H1 (cell line): ENCODE data around the gene MT1X. TPM values are rescaled to one million over a fixed set of nuclear protein-coding genes. Genes with fewer than 3 reads are reported as not detected.

Experiments used
- CEBPB ChIP-seq: IDR thresholded peaks from 2 replicates; pipeline ENCODE4 v1.6.1; 2012; ENCODE audit warnings: low read depth, low read length
- CHD2 ChIP-seq: IDR thresholded peaks from 2 replicates; pipeline ENCODE4 v1.6.1; 2012; ENCODE audit warnings: low read length, improper control_type of control experiment
- CREB1 ChIP-seq: IDR thresholded peaks from 2 replicates; pipeline ENCODE4 v1.6.1; 2012; ENCODE audit warnings: inconsistent platforms
- CTBP2 ChIP-seq: IDR thresholded peaks from 2 replicates; pipeline ENCODE4 v1.7.0; 2011; ENCODE audit warnings: borderline replicate concordance, mild to moderate bottlenecking, moderate library complexity, mixed read lengths, low read length; ENCODE audit not compliant: insufficient read depth, insufficient read length
- EZH2 ChIP-seq: fragments of 200-600 bp; sonication (generic); IDR thresholded peaks from 2 replicates; pipeline ENCODE4 v1.7.1; 2012; ENCODE audit warnings: low read depth, mild to moderate bottlenecking, moderate library complexity, low read length, inconsistent platforms; ENCODE audit not compliant: severe bottlenecking
- POLR2A ChIP-seq, 2 experiments: IDR thresholded peaks; 1 replicate in 1 of 2; 2 replicates in 1 of 2; pipeline ENCODE4 v1.6.1; 2011; ENCODE audit warnings: low read depth in 2 of 2, low read length in 2 of 2, mild to moderate bottlenecking in 2 of 2; ENCODE audit errors: control extremely low read depth in 1 of 2
- RAD21 ChIP-seq, 2 experiments: IDR thresholded peaks in 1 of 2; conservative IDR thresholded peaks in 1 of 2; 2 replicates each; pipeline ENCODE4 v1.6.1; 2011; ENCODE audit warnings: low read depth in 2 of 2, low read length in 2 of 2, improper control_type of control experiment in 1 of 2, inconsistent platforms in 1 of 2, mild to moderate bottlenecking in 1 of 2, moderate library complexity in 1 of 2
- RBBP5 ChIP-seq: IDR thresholded peaks from 2 replicates; pipeline ENCODE4 v1.7.1; 2012; ENCODE audit warnings: low read depth, mild to moderate bottlenecking, inconsistent platforms, low read length, moderate library complexity, borderline replicate concordance
- polyA plus RNA-seq, 7 experiments: library from polyadenylated mRNA; depleted of rRNA in 3 of 7; stranded (reverse) in 5 of 7; unstranded in 2 of 7; fragments of >200 nt in 5 of 7; fragments of 200-250 nt in 2 of 7; gene quantifications; 1 replicate in 5 of 7; 2 replicates in 1 of 7; 4 replicates in 1 of 7; pipeline versions ENCODE4 v1.2.1 to v1.2.3, GENCODE V29; 2011 to 2013; ENCODE audit warnings: missing spikeins in 2 of 7, mixed read lengths in 2 of 7
- total RNA-seq: library from RNA; stranded (reverse); fragmentation: NEBNext Ultra II Directional; extraction: Animal tissue kit (Norgen Biotek cat#: 25700); gene quantifications from 2 replicates; pipeline ENCODE4 v1.2.1, GENCODE V29; 2021
- TF ChIP-seq, protein P1 (sequence below): fragments of 300-600 bp; sonication (generic); IDR thresholded peaks from 2 replicates; pipeline ENCODE4 v1.7.1; 2012; ENCODE audit warnings: low read length, moderate library complexity, mild to moderate bottlenecking, inconsistent platforms; ENCODE audit not compliant: insufficient replicate concordance

Gene MT1X
- total and polyA plus RNA-seq, 2 of the 8 experiments (the other 6 are each of a cell fraction or from before 2014, with no cell fraction given), result 52.4 to 1,060 TPM

DNA sequence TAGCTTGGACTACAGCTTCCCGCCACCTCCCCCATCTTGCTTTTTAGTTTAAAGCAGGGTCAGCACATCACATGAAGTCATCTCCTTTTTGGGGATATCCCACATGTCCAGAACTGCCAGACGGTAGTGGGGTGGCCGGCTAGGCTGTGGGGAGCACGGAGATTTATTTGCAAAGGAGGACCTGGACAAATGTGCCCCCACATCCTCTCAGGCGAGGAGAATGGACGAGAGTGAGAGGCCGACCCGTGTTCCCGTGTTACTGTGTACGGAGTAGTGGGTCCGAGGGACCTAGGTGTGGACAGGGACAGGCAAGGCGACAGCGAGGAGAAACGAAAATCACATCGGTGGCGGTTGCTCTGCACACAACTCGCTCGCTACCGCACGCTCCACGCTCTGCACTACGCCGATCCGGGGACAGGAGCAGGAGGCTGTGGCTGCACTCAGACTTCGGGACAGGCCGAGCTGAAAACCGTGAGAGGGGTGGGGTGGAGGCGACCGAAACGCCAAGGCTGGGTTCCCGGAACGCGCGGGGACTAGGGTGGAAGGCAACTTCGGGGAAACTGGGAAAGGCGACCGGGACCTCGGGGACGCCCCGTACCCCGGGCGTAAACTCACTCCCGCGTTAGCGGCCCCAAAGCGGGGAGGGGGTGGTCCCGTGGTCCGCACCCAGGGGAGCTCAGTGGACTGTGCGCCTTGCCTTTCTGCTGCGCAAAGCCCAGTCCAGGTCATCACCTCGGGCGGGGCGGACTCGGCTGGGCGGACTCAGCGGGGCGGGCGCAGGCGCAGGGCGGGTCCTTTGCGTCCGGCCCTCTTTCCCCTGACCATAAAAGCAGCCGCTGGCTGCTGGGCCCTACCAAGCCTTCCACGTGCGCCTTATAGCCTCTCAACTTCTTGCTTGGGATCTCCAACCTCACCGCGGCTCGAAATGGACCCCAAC is 44.2 kb upstream of the MT1X start, which contains the start of gene MT1A (continued):
- TF ChIP-seq, protein P1, sequence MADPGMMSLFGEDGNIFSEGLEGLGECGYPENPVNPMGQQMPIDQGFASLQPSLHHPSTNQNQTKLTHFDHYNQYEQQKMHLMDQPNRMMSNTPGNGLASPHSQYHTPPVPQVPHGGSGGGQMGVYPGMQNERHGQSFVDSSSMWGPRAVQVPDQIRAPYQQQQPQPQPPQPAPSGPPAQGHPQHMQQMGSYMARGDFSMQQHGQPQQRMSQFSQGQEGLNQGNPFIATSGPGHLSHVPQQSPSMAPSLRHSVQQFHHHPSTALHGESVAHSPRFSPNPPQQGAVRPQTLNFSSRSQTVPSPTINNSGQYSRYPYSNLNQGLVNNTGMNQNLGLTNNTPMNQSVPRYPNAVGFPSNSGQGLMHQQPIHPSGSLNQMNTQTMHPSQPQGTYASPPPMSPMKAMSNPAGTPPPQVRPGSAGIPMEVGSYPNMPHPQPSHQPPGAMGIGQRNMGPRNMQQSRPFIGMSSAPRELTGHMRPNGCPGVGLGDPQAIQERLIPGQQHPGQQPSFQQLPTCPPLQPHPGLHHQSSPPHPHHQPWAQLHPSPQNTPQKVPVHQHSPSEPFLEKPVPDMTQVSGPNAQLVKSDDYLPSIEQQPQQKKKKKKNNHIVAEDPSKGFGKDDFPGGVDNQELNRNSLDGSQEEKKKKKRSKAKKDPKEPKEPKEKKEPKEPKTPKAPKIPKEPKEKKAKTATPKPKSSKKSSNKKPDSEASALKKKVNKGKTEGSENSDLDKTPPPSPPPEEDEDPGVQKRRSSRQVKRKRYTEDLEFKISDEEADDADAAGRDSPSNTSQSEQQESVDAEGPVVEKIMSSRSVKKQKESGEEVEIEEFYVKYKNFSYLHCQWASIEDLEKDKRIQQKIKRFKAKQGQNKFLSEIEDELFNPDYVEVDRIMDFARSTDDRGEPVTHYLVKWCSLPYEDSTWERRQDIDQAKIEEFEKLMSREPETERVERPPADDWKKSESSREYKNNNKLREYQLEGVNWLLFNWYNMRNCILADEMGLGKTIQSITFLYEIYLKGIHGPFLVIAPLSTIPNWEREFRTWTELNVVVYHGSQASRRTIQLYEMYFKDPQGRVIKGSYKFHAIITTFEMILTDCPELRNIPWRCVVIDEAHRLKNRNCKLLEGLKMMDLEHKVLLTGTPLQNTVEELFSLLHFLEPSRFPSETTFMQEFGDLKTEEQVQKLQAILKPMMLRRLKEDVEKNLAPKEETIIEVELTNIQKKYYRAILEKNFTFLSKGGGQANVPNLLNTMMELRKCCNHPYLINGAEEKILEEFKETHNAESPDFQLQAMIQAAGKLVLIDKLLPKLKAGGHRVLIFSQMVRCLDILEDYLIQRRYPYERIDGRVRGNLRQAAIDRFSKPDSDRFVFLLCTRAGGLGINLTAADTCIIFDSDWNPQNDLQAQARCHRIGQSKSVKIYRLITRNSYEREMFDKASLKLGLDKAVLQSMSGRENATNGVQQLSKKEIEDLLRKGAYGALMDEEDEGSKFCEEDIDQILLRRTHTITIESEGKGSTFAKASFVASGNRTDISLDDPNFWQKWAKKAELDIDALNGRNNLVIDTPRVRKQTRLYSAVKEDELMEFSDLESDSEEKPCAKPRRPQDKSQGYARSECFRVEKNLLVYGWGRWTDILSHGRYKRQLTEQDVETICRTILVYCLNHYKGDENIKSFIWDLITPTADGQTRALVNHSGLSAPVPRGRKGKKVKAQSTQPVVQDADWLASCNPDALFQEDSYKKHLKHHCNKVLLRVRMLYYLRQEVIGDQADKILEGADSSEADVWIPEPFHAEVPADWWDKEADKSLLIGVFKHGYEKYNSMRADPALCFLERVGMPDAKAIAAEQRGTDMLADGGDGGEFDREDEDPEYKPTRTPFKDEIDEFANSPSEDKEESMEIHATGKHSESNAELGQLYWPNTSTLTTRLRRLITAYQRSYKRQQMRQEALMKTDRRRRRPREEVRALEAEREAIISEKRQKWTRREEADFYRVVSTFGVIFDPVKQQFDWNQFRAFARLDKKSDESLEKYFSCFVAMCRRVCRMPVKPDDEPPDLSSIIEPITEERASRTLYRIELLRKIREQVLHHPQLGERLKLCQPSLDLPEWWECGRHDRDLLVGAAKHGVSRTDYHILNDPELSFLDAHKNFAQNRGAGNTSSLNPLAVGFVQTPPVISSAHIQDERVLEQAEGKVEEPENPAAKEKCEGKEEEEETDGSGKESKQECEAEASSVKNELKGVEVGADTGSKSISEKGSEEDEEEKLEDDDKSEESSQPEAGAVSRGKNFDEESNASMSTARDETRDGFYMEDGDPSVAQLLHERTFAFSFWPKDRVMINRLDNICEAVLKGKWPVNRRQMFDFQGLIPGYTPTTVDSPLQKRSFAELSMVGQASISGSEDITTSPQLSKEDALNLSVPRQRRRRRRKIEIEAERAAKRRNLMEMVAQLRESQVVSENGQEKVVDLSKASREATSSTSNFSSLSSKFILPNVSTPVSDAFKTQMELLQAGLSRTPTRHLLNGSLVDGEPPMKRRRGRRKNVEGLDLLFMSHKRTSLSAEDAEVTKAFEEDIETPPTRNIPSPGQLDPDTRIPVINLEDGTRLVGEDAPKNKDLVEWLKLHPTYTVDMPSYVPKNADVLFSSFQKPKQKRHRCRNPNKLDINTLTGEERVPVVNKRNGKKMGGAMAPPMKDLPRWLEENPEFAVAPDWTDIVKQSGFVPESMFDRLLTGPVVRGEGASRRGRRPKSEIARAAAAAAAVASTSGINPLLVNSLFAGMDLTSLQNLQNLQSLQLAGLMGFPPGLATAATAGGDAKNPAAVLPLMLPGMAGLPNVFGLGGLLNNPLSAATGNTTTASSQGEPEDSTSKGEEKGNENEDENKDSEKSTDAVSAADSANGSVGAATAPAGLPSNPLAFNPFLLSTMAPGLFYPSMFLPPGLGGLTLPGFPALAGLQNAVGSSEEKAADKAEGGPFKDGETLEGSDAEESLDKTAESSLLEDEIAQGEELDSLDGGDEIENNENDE, result no peak
- TF ChIP-seq RAD21 (IDR thresholded peaks at IDR 0.05 in 1 of 2, conservative IDR thresholded peaks at IDR 0.05 in 1 of 2; ENCODE audit: low read depth in 2 of 2, low read length in 2 of 2) (no peak), POLR2A (IDR thresholded peaks at IDR 0.05; ENCODE audit: control extremely low read depth in 1 of 2, low read depth in 2 of 2, low read length in 2 of 2) (no peak), CTBP2 (peak; percentile 75), EZH2 (peak; percentile 100), CHD2 (no peak), CREB1 (no peak), RBBP5 (no peak), CEBPB (no peak)
